ENCODE results near the gene KCTD5.
A peak's percentile ranks its signal among the peaks of the same experiment; 100 is the strongest.
"Not testable (repeated sequence)": the region's sequence is repeated elsewhere in the genome, so short reads cannot be mapped to it uniquely, and the experiment has no call there.

Gene KCTD5

DNA sequence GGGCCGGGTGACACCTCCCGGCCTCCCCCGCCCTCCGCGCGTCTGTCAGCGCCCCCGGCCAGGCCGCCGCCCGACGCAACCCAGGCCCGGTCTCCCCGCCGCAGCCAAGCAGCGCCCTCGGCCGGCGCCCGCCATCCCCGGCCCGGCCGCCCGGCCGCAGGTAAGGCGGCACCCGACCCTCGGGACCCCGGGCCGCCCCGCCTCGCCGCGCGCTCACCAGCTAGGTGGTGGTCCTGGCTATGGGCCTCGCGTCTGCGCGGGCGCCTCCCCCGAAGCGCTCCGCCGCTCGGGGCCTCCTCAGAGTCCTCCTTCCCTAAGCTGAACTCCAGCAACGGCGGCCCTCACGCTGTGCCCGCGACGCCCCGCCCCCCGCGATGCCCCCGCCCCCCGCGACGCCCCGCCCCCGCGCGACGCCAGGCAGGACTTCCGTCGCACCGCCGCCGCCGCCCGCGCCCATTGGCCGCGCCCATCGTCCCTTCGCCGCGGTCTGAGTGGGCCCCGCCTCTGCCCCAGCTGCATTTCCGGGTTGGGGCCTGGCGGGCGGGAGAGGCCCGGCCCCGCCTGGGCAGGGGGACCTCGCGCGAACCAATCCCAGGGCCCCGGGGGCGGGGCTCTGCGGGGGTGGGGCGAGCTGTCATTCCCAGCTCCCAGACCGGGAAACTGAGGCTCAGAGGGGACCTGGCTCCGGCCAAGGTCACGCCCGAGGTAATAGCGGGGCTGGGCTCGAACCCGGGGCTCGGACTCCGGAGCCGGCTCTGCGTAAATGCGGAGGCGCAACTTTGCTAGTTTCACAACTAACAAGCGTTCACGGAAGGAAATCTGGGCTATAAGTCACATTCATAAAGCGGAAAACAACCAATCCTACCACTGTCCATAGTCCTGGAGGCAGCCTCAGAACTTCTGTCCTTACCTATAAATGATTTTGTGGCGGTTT lies 9.0 kb upstream of the KCTD5 start:
- peak; percentile 87 for DNase-seq

DNA sequence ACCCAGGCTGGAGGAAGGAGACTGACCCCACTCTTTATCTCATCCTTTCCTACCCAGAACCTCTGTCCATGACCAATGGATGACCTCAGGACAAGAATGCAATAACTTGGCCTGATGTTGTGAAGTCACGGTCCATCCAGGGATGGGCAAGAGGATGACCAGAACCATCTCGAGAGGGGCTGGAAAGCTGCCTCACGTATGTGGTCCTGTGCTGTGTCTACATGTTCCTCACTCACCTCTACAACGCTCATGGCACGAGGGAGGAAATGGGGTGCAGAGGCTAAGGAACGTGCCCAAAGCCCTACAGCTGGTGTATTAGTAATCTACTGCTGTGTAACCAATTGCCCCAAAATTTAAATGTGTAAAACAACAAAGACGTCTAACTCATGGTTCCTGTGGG lies 7.3 kb upstream of the KCTD5 start:
- no peak for DNase-seq

DNA sequence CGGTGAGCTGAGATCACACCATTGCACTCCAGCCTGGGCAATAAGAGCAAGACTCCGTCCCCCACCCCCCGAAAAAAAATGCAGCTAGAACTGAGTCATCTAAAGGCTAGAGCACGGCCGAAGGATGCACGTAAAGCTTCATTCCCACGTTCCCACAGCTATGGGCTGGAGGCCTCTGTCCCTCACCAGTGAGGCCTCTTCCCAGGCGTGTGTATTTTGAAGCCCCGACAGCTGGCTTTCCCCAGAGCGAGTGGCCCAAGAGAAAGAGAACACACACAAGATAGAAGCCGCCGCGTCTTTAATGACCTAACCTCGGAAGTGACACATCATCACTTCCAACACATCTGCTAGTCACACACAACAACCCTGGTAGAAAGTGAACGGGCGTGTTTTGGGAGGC lies 6.6 kb upstream of the KCTD5 start:
- DNase-seq = no peak

DNA sequence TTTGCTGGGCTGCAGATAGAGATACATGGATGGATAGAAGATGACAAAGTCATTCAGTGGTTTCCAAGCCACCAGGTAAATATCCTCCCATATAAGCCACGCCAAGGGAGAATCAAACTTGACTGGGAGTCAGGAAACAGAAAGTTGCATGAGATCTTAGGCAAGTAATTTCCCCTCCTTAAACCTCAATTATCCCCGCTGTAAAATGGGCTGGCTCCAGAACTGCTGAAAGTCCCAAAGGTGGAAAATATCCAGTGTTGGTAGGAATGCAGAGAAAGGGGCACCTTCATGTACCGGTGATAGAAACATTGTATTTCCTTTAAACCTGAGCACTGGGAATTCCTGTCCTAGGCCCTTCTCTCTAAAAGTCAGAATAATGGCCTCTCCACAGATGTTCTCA lies 5.4 kb upstream of the KCTD5 start:
- DNase-seq = not testable (repeated sequence)

DNA sequence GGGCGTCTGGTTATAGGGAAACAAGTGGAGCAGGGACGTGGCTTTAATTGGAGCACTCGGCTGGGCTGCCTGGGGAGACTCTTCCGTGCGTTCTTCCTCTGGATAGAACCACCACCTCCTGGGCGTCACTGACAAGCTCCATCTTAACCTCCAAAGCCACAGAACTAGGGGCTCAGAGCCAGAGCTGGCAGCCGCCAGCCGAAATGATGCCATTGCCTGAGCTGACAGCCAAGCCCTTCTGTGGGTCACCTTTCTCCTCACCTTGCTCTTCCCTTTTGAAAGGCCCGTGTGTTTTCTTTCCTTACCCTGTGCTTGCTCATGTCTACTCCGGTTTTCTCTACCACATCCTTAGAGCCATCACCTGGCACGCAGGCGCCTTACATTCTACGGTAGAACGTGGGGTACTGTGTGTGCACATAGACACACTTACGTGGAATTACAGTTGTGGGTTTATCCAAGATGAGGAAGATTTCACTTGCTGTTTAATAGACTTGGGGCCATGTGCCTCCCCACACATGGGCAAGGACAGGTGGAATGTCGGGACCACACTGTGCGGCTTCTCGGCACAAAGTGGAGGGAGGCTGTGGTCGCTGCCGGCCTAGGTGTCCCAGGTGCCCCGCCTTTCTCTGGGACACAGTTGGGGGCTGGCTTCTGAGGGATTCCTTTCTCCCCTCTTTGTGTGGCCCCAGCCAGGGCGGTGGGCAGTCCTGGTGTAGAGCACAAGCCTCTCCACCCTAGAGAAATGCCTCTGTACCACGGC lies 3.9 kb upstream of the KCTD5 start:
- DNase-seq = not testable (repeated sequence)

DNA sequence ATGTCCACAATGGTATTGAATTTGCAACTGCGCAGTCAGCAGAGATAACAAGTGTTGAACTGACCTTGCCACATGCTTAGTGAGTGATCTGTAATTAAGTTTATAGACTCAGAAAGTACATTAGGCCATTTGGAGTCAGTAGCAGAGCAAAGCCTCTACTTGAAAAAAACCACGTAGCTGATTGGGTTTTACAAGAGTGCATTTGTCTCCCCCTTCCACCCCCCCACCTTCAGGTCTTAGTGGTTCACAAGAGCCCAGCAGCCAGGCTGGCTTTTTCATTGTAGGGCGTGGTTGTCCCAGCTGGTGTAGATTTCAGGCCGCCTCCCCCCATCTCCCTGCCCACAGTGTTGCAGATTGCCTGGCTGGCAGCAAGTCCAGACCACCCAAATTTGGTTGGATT lies 2.4 kb upstream of the KCTD5 start:
- DNase-seq = not testable (repeated sequence)

DNA sequence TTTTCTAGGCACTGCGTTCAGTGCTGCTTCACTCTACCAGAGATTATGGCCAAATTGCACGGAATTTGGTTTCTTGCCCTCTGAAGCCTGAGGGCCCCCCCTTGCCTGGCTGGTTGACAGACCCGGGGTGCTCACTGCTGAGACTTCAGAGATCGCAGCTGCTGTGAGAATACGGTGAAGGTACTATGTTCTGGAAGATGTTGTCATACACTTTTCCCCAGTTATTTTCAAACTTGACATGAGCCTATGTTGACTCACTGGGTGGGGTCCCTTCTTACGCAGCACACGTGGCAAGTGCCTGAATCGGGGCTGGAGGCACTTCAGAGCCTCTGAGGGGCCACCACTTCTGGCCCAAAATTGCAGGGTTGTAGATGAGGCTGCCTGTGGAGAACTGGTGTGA lies 2.0 kb upstream of the KCTD5 start:
- DNase-seq = not testable (repeated sequence)

DNA sequence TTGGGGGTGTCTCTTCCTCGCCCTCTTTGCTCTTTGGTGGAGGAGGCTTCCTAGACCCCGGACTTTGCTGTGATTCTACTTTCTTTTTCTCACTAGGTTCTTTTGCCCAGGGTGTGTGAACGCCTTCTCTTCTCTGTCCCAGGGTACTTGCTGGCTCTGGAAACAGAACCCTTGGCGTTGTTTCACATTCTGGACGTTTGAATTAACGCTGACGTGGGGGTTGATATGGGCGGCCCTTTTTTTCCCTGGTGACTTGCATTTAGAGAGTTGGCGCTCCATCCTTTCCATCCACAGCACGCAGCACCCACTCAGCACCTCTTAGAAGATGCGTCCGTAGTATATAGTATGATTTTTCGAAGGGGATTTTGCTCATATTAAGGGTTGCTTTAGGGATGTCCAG lies 718 bp downstream of the KCTD5 start:
- DNase-seq = not testable (repeated sequence)

DNA sequence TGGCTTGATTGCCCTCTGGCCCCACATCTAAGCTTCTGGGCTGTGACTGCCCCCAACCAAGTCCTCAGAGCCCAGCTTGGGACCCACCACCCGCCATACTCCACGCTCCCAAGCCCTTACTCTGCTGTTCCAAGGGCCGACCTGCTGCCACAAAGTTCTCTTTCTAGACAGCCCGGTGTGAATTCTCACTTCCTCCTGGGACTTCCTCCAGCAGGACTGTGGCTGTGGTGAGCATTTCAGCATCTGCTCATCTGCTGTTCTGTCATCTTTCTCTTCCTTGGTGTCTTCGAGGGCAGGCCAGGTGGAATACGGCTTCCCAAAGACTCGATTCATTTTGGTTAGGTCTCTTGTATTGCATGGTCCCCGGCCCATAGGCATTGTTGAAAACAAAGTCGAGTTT lies 3.8 kb downstream of the KCTD5 start:
- not testable (repeated sequence) for DNase-seq

DNA sequence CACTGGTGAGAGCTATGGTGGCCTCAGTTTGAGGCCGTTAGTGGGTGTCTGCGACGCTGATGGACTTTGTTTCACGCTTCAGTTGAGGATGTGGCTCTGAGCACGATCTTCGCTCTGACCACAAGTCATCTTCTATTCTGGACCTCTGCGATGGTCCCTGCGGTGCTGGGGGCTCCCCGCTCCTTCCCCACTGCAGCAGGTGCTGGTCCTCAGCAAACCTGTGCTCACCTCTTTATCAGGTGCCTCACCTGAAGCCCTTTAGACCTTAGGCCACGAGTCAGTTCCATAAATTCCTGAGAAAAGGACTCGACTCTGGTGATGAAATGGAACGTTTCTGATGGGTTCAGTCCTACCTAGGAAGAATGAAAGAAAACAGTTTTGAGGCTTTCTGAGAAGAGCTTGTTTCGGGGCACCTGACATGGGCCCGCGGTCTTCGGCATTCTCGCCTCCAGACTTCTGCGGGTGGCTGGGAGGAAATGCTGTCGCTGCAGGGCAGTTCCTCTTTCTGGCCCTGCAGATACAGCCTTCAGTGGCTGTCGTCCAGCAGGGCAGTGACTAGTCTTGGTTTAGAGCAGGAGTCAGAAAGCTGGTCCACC lies 4.7 kb downstream of the KCTD5 start:
- DNase-seq = no peak

DNA sequence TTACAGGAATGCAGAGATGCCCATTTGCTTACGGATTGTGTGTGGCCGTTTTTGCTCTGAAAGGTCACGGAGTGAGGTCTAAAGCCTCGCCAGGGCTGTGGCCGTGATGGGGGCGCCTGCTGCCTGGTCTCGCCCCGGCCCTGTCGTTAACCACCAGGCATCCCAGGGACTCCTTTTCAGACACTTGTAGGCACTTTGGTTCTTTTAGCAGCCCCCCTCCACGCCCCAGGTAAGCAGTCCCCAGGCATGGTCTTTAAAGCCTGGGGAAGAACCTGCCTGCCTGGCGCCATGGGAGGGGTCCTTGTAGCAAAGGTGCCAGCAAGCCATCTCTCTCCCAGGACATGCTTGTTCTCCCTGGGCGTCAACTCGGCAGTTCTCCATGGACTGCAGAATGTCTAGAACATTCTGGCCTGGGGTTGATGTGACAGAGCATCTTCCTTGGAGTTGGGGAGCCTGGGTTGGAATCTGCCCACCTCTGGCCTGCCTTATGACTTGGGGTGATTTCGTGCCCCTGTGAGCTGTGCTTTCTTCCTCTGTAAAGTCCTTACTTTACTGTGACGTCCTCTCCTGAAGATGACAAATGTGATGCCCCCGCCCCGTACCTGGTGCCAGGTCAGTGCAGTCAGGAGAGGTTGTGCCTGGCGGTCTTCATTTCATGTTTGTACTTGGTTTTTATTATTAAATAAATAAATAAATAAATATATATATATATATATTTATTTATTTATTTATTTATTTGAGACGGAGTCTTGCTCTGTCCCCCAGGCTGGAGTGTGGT lies 5.4 kb downstream of the KCTD5 start:
- DNase-seq = no peak

DNA sequence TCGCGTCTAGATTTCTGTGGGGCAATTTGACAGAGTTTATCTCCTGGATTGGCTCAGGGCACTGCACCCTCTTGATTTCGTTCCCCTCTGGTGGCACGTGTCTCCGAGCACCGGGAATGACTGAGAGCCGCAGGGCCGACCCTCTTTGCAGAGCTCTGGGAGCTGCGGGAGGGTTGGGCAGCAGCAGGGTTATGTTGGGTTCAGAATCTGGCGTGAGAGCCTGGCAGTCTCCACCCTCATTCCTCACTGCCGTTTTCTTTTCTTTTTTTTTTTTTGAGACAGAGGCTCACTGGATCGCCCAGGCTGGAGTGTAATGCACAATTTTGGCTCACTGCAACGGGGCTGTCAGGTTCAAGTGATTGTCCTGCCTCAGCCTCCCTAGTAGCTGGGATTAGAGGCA lies 7.1 kb downstream of the KCTD5 start:
- not testable (repeated sequence) for DNase-seq

DNA sequence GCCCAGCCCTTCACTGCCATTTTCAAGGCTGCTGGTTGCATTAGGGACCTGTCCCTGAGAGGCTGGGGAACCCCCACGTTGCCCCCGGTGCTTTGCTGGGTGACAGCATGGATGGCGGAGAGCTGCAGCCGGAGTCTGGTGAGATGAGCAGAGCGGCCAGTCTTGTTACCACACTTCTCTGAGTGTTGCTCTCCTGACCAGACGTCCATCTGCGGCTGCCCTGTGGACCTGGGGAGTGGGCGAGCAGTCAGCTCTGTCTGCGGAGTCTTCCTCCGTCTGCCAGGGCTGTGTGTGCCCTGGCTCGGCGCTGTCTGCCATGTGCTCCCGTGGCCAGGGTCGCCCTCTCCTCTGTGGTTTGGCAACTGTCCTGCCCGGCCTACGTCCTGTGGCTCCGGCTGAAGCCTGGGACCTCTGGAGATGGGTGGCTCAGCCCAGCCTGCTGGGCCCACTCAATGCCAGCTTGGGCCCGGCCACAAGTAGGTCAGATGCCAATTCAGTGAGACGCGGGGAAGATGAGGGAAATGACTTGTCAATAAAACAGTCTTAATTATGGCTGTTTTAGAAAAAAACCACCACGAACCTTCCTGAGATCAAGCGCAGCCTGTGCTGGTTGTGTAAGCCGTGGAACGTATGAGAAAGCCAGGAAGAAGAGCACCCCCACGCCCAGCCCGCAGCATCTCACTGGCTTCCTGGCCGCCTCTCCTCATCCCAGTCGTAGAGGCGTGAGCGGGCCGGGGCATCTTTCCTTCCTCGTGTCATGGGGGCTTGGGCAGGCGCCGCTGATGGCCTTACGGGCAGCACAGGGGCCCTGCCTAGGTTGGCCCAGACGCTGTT lies 7.9 kb downstream of the KCTD5 start:
- no peak for DNase-seq

DNA sequence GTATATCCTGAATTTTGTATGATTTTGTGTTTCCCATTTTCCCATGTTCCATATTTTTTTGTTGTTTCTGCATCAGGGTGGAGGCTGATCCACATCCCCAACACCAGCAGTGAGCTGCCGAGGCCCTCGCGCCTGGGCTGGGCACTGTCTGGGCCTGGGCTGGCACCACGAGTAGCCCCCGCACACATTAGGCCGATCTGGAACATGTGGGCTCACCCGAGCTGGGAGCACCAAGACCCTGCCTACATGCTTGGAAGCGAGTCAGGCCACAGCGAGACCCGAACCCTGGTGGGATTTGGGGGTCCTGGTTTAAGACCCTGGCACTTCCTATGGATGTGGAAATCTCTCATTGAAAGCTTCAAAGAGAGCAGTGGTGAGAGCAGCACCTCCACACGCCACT lies 8.5 kb downstream of the KCTD5 start:
- DNase-seq = no peak

DNA sequence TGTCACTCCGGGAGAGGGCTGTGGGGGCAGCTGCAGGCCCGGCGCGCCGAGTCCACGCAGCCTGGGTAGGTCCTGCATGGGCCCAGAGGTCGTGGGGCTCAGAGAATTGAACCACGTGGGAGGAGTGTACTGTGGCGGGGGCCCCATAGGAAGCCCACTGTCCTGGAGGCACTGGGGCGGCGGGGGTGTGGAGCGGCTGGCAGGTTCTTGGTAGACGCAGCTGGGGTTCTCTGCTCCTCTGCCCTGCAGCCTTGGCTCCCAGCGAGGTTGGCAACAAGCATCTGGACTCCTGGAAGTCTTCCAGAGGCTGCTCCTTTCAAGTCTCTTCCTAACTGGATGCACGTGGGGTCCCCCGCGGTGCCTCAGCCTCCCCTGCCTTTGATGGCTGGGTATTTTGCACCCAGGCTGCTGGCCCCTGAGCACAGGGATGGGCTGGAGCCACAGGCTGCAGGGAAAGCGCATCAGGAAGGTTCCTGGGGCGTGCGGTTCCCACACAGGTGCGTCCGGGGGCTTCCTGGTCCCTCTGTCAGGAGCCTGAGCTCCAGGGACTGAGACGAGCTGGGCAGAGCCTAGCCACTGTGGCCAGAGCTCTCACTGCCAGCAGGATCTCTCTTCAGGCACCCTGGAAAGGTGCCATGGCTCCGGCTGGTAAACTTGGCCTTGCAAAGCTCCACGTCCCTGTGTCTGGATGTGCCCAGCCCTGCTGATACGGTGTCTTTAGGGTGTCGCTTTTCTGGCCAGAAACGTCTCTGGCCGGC lies 9.3 kb downstream of the KCTD5 start:
- DNase-seq = no peak

DNA sequence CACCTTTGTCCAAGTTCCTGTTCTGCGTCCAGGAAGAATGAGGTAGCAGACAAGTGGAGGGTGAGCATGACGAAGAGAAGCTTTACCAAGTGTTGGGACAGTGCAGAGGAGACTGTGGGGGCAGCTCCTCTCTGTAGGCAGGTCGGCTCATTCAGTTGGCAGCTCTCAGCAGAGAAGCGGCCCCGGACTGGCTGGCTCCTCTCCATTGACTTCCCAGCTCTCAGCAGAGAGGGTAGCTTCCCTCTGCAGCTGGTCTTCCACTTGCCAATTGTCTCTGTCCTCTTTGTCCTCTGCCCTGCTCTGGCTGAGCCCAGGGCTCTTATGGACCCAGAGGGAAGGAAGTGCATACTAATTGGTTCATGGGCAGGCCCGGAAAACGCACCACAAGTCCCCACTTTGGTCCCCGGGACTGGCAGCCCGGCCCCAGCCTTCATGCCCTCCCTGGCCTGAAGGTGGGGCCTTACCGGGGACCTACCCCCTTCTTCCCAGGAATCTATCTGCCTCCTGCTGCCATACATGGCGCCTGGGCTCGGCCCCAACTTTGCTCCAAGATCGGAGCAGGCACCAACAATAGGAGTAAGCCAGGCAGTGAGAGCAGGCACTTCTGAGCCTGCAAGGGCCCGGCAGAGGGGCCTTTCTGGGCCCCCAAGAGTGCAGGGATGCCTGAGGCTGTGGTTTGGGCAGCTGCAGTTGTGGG lies 10.1 kb downstream of the KCTD5 start:
- no peak for DNase-seq

DNA sequence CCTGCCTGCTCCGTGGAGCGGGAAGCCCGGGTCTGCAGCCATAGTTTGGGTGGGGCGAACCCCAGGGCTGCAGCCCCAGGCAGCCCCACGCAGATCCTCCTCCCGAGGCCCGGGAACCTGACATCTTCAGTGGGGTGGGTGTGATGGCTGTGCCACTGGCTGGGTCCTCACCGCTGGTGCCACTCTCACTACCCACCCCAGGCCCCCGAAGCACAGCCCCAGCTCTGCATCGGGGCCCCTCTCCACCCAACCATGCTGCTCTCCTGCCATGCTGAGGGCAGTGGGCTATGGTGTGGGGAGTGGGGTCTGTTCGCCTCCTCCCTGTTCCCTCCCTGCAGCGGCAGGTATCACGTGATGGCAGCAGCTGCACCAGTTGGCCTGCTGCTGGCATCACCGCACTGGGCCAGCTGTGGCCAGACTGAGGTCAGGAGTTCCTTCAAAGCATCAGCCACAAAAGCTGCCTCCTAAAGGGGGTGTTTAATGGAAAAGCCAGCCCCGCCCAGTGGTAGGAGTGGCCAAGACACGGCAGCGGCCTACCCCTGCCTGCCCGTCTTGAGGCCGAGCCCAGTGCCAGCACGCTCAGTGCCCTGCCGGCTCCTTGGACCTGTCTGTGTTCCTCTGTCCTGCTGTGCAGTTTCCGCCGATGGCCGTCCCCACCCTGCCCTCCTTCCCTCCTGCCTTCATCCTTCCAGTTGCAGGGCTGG lies 10.8 kb downstream of the KCTD5 start:
- DNase-seq = no peak

DNA sequence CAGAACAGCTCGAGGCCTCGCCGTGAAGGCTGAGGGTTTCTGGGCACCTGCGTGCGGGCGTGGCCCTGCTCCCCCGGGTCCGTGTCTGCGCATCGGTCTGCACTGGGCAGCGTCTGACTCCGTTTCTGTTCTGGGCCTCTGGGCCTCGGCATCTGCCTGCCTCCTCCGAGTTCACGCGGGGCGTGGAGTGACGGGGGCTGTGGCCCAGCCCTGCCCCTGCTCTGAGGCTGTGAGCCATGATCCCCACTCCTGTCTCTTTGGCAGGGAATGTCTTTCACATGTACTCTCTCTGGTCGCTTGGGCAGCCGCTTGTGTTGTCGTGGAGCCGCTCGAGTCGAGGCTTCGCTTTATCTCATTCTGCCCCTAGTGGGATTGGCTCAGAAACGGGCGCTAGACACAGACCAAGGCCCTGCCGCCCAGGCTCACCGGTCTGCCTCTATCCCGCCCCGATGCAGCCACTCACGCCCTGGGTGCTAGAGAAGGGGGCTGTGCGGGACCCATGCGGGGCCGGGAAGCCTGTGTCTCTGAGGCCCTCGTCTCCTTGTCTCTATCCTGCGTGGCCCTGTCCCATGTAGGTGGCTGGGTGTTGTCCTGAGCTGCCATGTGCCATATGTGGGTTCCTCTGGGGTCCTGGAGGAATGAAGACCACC lies 14.4 kb downstream of the KCTD5 start:
- DNase-seq = not testable (repeated sequence)

DNA sequence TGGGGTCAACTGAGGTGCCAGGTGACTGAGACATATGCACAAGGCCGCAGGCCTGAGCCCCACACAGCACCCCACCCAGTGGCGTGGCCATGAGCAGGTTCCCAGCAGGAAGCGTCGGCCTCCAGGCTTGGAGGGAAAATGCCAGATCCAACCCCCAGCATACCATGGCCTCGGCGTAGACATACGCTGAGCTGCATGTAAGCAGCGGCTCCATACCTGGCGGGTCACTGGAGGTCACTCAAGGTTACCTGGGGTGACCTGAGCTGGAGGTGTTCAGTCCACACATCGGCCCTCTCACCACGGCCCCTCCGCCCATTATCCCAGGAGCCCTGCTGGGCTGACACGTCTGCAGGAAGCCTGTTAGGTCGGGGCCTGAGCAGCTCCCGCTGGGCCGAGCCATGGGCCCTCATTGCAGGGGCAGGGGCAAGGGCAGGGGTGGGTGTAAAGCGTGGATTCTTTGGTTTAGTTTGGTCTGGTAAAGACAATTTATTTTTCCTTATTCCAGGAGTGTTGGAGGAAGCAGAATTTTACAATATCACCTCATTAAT lies 15.2 kb downstream of the KCTD5 start:
- DNase-seq = no peak

Measured in NCI-H2171 (cell line).